ENCODE data around the gene REEP2. TPM values are rescaled to one million over a fixed set of nuclear protein-coding genes. Genes with fewer than 3 reads are reported as not detected.

The REEP2 gene
- total and polyA plus RNA-seq, 4 donors: 0.08 to 0.28 (median 0.12) TPM; not detected in 1

DNA sequence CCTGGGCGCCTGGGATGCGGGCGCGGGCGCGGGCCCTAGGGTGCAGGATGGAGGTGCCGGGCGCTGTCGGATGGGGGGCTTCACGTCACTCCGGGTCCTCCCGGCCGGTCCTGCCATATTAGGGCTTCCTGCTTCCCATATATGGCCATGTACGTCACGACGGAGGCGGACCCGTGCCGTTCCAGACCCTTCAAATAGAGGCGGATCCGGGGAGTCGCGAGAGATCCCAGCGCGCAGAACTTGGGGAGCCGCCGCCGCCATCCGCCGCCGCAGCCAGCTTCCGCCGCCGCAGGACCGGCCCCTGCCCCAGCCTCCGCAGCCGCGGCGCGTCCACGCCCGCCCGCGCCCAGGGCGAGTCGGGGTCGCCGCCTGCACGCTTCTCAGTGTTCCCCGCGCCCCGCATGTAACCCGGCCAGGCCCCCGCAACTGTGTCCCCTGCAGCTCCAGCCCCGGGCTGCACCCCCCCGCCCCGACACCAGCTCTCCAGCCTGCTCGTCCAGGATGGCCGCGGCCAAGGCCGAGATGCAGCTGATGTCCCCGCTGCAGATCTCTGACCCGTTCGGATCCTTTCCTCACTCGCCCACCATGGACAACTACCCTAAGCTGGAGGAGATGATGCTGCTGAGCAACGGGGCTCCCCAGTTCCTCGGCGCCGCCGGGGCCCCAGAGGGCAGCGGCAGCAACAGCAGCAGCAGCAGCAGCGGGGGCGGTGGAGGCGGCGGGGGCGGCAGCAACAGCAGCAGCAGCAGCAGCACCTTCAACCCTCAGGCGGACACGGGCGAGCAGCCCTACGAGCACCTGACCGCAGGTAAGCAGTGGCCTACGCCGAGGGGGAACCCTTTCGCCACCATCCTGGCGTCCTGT lies 26.6 kb downstream of the REEP2 start, which contains the start of gene EGR1:
TSS of gene EGR1 (plus strand) at position 219 of the 864 bp plus-strand sequence. CDS start at position 502, 283 bp downstream.
- H3K4me3 ChIP-seq (ENCODE audit: low read depth in 1 of 3, low read length in 3 of 3): peak within 1 kb of the TSS; percentile 83 to 95 (median 92)
- H3K4me1 ChIP-seq (ENCODE audit: control insufficient read depth in 4 of 4, insufficient read depth in 4 of 4, low read length in 3 of 4): peaks cover 0 to 25% (median 12%) of the 10 kb centered on the region in 4 donors
- peak; percentile 93 for DNase-seq (ENCODE audit: low spot score)
- TF ChIP-seq, protein P1, sequence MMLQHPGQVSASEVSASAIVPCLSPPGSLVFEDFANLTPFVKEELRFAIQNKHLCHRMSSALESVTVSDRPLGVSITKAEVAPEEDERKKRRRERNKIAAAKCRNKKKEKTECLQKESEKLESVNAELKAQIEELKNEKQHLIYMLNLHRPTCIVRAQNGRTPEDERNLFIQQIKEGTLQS (IDR thresholded peaks at IDR 0.05): no peak
- TF ChIP-seq, protein P2, sequence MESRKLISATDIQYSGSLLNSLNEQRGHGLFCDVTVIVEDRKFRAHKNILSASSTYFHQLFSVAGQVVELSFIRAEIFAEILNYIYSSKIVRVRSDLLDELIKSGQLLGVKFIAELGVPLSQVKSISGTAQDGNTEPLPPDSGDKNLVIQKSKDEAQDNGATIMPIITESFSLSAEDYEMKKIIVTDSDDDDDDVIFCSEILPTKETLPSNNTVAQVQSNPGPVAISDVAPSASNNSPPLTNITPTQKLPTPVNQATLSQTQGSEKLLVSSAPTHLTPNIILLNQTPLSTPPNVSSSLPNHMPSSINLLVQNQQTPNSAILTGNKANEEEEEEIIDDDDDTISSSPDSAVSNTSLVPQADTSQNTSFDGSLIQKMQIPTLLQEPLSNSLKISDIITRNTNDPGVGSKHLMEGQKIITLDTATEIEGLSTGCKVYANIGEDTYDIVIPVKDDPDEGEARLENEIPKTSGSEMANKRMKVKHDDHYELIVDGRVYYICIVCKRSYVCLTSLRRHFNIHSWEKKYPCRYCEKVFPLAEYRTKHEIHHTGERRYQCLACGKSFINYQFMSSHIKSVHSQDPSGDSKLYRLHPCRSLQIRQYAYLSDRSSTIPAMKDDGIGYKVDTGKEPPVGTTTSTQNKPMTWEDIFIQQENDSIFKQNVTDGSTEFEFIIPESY (IDR thresholded peaks at IDR 0.05): no peak
- TF ChIP-seq, protein P3, sequence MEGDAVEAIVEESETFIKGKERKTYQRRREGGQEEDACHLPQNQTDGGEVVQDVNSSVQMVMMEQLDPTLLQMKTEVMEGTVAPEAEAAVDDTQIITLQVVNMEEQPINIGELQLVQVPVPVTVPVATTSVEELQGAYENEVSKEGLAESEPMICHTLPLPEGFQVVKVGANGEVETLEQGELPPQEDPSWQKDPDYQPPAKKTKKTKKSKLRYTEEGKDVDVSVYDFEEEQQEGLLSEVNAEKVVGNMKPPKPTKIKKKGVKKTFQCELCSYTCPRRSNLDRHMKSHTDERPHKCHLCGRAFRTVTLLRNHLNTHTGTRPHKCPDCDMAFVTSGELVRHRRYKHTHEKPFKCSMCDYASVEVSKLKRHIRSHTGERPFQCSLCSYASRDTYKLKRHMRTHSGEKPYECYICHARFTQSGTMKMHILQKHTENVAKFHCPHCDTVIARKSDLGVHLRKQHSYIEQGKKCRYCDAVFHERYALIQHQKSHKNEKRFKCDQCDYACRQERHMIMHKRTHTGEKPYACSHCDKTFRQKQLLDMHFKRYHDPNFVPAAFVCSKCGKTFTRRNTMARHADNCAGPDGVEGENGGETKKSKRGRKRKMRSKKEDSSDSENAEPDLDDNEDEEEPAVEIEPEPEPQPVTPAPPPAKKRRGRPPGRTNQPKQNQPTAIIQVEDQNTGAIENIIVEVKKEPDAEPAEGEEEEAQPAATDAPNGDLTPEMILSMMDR (IDR thresholded peaks at IDR 0.05; ENCODE audit: low read depth, low read length, missing input control): no peak
- TF ChIP-seq, protein P4, sequence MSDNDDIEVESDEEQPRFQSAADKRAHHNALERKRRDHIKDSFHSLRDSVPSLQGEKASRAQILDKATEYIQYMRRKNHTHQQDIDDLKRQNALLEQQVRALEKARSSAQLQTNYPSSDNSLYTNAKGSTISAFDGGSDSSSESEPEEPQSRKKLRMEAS (IDR thresholded peaks at IDR 0.05): no peak
- TF ChIP-seq GABPA (IDR thresholded peaks at IDR 0.05 in 1 of 2, conservative IDR thresholded peaks at IDR 0.05 in 1 of 2) (no peak), RXRA (IDR thresholded peaks at IDR 0.05) (no peak), FOXA2 (IDR thresholded peaks at IDR 0.05) (no peak), SP1 (IDR thresholded peaks at IDR 0.05) (no peak), EGR1 (IDR thresholded peaks at IDR 0.05; ENCODE audit: low read depth in 2 of 2) (peak; percentile 17 to 44), JUND (IDR thresholded peaks at IDR 0.05) (no peak), FOXA1 (IDR thresholded peaks at IDR 0.05) (no peak), HNF4A (conservative IDR thresholded peaks at IDR 0.05) (no peak), RAD21 (IDR thresholded peaks at IDR 0.05) (no peak), HNF4G (IDR thresholded peaks at IDR 0.05) (no peak), TAF1 (conservative IDR thresholded peaks at IDR 0.05) (peak; percentile 71), YY1 (IDR thresholded peaks at IDR 0.05) (peak; percentile 28), NR2F2 (IDR thresholded peaks at IDR 0.05) (no peak)
- TF ChIP-seq, protein P5, sequence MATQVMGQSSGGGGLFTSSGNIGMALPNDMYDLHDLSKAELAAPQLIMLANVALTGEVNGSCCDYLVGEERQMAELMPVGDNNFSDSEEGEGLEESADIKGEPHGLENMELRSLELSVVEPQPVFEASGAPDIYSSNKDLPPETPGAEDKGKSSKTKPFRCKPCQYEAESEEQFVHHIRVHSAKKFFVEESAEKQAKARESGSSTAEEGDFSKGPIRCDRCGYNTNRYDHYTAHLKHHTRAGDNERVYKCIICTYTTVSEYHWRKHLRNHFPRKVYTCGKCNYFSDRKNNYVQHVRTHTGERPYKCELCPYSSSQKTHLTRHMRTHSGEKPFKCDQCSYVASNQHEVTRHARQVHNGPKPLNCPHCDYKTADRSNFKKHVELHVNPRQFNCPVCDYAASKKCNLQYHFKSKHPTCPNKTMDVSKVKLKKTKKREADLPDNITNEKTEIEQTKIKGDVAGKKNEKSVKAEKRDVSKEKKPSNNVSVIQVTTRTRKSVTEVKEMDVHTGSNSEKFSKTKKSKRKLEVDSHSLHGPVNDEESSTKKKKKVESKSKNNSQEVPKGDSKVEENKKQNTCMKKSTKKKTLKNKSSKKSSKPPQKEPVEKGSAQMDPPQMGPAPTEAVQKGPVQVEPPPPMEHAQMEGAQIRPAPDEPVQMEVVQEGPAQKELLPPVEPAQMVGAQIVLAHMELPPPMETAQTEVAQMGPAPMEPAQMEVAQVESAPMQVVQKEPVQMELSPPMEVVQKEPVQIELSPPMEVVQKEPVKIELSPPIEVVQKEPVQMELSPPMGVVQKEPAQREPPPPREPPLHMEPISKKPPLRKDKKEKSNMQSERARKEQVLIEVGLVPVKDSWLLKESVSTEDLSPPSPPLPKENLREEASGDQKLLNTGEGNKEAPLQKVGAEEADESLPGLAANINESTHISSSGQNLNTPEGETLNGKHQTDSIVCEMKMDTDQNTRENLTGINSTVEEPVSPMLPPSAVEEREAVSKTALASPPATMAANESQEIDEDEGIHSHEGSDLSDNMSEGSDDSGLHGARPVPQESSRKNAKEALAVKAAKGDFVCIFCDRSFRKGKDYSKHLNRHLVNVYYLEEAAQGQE (IDR thresholded peaks at IDR 0.05): no peak
- WGBS: under 1% methylated on average over 85 of the region's 85 CpGs
- no peaks in the 10 kb centered on the region for H3K27me3 ChIP-seq (ENCODE audit: control insufficient read depth in 4 of 4, insufficient read depth in 4 of 4, low read length in 3 of 4)
- H3K27ac ChIP-seq (ENCODE audit: low read depth in 1 of 2, low read length in 2 of 2): peak within 1 kb of the TSS; percentile 94 to 95
- peaks cover 2 to 14% (median 13%) of the 10 kb centered on the region in 4 donors for H3K36me3 ChIP-seq (ENCODE audit: control insufficient read depth in 4 of 4, insufficient read depth in 3 of 4, low read depth in 1 of 4, low read length in 3 of 4)
- H3K9me3 ChIP-seq (ENCODE audit: control insufficient read depth in 4 of 4, low read length in 3 of 4): no peaks in the 10 kb centered on the region
- H3K9ac ChIP-seq (ENCODE audit: low read depth in 1 of 2, low read length in 2 of 2): peak within 1 kb of the TSS; percentile 74 to 84

Measured in liver (tissue), 9 donors.